ENCODE data around the gene KIAA1328.

Gene KIAA1328

GRCh38 chr18:37219257-37219656 lies 390.3 kb downstream of the KIAA1328 start:
- no peak for DNase-seq (ENCODE audit: low spot score)

GRCh38 chr18:37222354-37222998 lies 393.5 kb downstream of the KIAA1328 start:
- no peak for DNase-seq (ENCODE audit: low spot score)

- no peak for DNase-seq (ENCODE audit: low spot score)
These were observed 394.1 kb downstream of the KIAA1328 start for GRCh38 chr18:37222999-37223378.

GRCh38 chr18:37225279-37225678 lies 396.4 kb downstream of the KIAA1328 start:
- DNase-seq (ENCODE audit: low spot score) = no peak

GRCh38 chr18:37230768-37231167 lies 401.8 kb downstream of the KIAA1328 start:
- DNase-seq (ENCODE audit: low spot score) = no peak

- no peak for DNase-seq (ENCODE audit: low spot score)
These were observed 402.3 kb downstream of the KIAA1328 start for GRCh38 chr18:37231251-37231650.

- no peak for DNase-seq (ENCODE audit: low spot score)
These were observed 406.7 kb downstream of the KIAA1328 start for GRCh38 chr18:37235583-37235982.

- DNase-seq (ENCODE audit: low spot score) = no peak
These were observed 409.6 kb downstream of the KIAA1328 start for GRCh38 chr18:37238282-37239108.

GRCh38 chr18:37242091-37242490 lies 413.2 kb downstream of the KIAA1328 start:
- no peak for DNase-seq (ENCODE audit: low spot score)

- DNase-seq (ENCODE audit: low spot score) = no peak
These were observed 414.1 kb downstream of the KIAA1328 start for GRCh38 chr18:37242826-37243560.

- no peak for DNase-seq (ENCODE audit: low spot score)
These were observed 414.8 kb downstream of the KIAA1328 start for GRCh38 chr18:37243741-37244140.

GRCh38 chr18:37244618-37245017 lies 415.7 kb downstream of the KIAA1328 start:
- no peak for DNase-seq (ENCODE audit: low spot score)

GRCh38 chr18:37246779-37247340 lies 417.9 kb downstream of the KIAA1328 start:
- no peak for DNase-seq (ENCODE audit: low spot score)

- no peak for DNase-seq (ENCODE audit: low spot score)
These were observed 418.7 kb downstream of the KIAA1328 start for GRCh38 chr18:37247497-37248161.

- no peak for DNase-seq (ENCODE audit: low spot score)
These were observed 419.4 kb downstream of the KIAA1328 start for GRCh38 chr18:37248281-37248680.

- DNase-seq (ENCODE audit: low spot score) = no peak
These were observed 420.4 kb downstream of the KIAA1328 start for GRCh38 chr18:37249171-37249886.

GRCh38 chr18:37249895-37250618 lies 421.1 kb downstream of the KIAA1328 start:
- DNase-seq (ENCODE audit: low spot score) = no peak

GRCh38 chr18:37251679-37252078 lies 422.8 kb downstream of the KIAA1328 start:
- no peak for DNase-seq (ENCODE audit: low spot score)

GRCh38 chr18:37252342-37252741 lies 423.4 kb downstream of the KIAA1328 start:
- DNase-seq (ENCODE audit: low spot score) = no peak

- no peak for DNase-seq (ENCODE audit: low spot score)
These were observed 424.0 kb downstream of the KIAA1328 start for GRCh38 chr18:37252854-37253393.

All from hepatic stellate cell (primary cell).